Activated CD8-positive, alpha-beta memory T cell treated with anti-CD3 and anti-CD28 coated beads, Interleukin-2, amount 50 U/mL, for 48 hours (primary cell): ENCODE results near the gene NIPSNAP3A.

Experiments
- DNase-seq: peaks from one replicate; pipeline ENCODE4 v3.0.0-alpha.2; 2020

NIPSNAP3A gene

GRCh38 chr9:104774831-104775573 is 27.5 kb downstream of the NIPSNAP3A start:
- no peak for DNase-seq

DNA sequence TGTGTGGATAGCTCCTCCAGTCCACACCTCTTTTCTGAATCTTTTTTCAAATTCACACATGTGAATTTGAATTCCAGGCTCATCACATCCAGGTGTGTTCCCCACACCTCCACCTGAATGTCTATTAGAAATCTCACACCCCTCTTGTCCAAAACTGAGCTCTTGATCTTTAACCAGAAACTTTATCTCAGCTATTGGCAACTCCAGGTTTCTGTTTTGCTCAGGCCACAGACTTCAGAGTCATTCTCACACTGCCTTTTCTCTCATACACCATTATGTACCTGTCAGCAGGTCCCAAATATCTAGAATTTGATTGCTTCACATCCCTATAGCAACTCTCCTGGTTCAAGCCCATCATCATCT is 28.1 kb downstream of the NIPSNAP3A start:
- DNase-seq = no peak

DNA sequence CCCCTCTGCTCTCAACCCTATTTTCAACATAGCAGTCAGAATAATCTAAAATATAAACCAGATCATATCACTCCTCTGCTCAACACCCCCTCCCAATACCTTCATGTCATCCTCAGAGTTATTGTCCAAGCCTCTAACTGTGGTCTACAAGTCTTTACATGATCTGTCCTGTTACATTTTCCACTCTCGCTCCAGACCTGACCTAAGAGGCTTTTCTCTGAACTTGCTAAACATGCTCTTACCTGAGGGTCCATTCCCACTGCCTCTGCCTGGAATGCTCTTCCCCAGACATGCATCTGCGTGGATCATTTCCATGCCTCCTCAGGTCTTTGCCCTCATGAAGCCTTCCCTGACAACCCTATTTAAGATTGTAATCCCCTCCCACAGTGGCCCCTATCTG is 28.5 kb downstream of the NIPSNAP3A start:
- no peak for DNase-seq

DNA sequence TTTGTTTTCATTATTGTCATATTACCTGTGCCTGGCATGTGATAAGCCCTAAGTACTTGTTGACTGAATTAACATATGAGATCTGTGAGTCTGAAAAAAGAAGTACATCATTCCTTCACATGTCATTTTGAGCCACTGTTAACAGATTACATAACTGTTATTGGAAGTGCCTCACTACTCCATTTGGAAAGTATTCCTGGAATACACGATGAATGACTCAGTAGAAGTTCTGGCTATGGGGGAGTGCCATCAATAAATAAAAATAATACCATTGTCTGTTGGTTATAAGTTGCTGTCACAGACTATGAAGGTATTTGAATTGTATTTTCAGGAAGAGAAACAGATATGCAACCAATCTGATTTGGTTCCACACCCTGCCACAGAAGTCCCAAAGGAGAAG is 29.3 kb downstream of the NIPSNAP3A start:
- DNase-seq = no peak

DNA sequence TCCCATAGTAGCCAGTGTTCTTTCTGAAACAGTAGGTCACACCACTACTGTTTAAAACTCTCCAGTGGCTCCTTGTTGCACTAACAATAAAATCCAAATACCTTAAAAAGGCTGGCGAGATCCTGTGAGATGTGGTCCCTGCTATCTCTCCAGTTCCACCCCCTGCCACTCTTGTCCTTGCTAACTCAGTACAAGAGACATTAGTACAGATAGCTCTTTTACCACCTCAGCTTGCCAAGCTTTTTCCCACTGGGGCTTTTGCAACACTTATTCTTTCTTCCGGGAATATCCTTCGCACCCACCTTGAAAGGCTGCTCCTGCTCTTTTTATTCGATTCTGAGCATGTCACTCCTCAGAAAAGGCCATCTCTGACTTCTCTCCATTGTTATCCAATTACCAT is 31.3 kb downstream of the NIPSNAP3A start:
- no peak for DNase-seq

- no peak for DNase-seq
Observed at GRCh38 chr9:104779334-104779733, 31.9 kb downstream of the NIPSNAP3A start.

GRCh38 chr9:104779946-104780535 is 32.6 kb downstream of the NIPSNAP3A start:
- DNase-seq = no peak

DNA sequence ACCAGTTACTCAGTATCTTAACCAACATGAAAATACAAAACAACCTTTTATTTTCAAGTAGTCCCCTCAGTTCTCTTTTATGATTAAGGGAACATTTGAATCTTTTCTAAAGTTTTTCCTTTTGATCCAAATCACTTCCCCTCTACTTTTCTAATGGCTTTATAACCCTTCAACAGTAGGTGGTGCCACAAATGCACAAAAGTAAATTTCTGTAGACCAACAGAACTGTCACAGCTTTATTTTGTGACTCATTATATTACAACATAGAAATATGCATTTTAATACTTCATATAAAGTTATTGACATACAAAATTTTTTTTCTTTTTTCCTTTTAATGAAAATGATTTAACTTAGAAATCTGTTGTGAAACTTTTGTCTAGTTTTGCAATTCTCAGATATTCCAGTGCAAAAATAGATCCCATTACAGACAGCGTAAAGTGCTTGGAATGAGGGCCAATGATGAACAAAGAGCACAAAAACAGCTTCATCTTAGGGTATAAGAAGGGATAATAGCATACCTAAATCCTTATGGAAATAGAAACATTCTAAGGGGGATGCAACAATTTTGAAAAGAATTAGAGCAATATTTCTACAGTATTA is 33.4 kb downstream of the NIPSNAP3A start:
- DNase-seq = no peak

DNA sequence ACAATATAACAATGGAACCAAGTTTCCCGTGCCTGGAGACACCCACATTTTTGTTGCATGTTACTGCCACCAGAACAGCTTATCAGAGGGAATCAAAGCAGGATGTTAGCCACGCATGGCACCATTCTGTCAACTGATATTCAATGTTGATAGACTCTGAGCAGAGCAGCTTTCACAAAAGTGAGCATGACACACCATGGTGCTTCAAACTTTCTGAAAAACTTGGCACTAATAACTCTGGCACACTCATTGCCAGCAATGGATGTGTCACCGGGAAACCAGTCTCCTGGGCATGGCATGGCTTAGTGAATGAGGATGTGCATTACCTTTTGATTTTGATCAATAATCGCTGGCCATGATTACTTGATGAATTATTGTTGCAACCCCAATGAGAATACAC is 36.1 kb downstream of the NIPSNAP3A start:
- DNase-seq = no peak

GRCh38 chr9:104784098-104784497 is 36.6 kb downstream of the NIPSNAP3A start:
- DNase-seq = no peak

DNA sequence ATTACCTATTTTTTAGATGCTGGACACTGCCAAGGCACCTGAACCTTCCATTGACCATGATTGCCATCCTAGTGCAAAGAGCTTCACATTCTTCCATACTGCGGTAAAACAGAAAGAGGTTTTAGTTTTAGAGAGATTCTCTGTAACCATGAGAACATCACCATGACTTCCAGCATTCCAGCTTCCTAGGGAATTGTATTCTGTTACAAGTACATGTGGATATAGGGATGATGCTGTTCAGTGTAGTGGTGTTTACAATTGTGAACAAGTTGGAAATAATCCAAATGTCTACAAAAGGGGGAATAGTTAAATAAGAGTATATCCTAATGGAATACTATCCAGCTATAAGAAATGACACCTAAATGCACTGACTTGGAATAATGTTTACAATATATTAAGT is 38.8 kb downstream of the NIPSNAP3A start:
- DNase-seq = no peak

- no peak for DNase-seq
Observed at GRCh38 chr9:104787306-104788015, 40.0 kb downstream of the NIPSNAP3A start.

DNA sequence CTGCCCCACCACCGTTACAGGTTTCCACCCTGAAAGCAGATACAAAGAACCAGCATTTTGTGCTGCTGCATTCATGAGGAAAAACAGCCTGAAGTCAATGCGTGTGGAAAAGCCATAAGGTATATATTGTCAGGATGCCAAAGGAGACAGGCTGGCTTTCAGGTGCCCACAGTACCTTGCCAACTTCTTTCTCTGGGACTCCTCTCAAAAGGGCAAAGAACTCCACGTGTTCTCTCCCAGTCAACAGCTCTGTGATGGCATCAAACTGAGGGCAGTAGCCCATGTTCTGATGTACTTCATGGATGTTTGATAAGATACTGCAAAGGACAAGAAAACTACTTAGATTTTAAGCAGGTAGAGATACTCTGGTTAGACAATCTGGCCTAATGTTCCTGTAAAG is 40.8 kb downstream of the NIPSNAP3A start:
- DNase-seq = no peak

DNA sequence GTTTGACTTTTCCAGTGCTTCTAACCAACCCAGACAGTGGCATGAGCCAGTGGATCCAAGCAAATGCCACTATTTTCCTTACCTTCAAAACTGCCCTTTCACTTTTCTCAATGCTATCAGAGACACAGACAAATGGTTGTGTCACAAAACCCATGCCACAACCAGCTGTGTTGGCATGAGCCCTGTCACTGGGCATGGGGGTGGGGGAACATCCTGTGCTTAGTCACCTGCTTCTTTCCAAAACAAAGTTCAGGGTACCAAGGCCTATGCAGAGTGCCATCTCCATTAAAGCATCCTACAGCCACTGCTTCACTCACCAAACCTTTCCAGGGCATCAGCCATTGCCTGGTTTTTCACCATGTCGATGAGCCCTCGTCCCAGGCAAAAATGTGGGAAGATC is 46.6 kb downstream of the NIPSNAP3A start:
- DNase-seq = no peak

DNA sequence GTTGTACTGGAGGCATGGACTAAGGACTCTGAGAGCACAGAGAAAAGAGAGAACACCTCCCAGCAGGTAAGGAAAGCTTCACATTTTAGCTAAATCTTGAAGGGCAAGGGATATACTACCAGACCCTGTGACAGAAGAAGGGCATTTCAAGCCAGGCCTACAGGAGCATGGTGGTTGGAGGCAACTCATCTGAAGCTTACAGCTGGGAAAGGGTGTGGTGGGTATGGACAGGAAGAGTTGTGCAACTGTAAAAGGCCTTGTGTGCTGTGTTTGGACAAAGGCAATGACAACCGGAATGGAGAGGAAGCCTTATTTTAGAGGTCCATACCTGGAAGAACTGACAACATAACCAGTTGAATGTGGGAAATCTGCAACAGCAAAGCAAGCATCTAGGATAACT is 47.6 kb downstream of the NIPSNAP3A start:
- DNase-seq = no peak

GRCh38 chr9:104795857-104796256 is 48.4 kb downstream of the NIPSNAP3A start:
- DNase-seq = no peak

DNA sequence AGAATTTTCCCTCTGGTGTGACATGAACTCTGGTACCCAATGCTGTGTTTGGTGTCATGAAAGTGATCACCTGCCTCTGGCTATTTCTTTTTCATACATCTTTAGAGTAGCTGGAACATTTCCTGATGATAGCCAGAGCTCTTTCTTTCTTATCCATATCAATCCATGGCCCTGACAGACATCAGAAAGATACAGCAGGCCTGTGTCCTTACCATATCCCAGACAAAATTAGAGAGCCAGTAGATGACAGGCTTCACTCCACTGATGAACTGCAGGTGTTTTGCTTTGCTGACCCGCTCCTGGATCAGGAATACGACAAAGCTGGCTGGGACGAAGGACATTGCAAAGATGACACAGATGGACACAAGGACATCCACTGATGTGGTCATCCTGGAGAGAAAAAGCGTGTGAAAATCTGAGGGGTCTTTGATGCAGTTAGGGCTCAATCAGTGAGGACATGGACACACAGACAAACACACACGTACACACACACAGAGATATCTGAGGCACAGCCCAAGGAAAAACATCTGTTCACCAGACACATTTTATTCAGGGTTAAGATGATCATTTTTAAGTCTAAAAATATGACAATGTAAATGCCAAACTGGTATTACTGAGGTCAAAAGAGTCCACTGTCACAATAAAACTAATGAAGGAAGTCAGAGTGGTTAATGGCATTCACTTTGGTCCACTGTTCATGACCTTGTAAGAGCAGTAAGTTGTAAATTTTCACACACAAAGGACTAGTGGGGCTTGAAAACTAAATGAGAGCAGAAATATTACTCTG is 50.9 kb downstream of the NIPSNAP3A start:
- no peak for DNase-seq

DNA sequence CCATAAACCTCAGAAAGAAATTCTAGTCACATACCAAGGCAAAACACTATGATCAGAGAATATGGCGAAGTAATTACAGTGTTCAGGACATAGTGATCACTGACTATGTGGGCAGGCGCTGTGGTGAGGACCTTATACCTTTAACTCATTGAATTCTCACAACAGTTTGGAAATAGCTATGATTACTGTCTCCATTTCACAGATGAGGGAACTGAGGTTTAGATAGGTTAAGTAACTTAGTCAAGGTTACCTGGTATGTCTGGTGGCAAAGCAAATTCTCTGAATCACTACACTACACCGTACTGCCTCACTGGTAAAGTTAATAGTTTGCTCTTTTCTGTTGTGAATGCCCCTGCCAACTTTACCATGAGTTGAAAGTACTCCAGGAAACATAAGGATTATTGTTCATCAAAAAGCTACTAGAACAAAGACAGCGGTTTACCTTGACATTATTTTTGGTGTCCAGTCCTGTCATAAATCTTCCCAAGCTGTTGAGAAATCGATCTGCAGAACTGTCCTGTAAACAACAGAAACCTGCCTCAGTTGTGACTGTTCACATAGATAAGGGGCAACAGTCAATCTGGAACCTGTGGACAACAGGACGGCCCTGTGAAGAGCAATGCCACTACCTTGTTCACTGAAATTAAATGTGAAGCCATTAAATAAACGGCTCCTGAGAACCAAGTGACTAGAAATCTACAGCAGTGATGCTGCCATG is 52.7 kb downstream of the NIPSNAP3A start:
- DNase-seq = no peak

GRCh38 chr9:104802110-104802509 is 54.6 kb downstream of the NIPSNAP3A start:
- no peak for DNase-seq

DNA sequence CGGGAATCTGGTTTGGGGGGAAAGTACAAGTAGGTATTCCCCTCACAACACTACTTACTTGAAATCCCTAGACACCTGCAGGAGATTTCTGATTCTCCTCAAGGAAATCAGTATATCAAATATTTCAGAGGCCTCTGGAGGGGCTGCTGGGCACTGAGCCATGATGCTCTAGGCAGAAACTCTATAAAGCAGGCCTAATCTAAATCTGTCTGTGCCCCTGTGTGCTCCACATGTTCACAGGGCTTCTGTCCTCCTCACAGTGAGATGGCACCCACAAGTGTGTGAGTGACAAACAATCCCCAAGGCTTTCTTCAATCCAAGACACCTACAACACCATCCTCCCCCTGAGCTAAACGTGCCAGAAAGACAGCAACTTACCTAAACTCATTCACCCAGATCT is 55.4 kb downstream of the NIPSNAP3A start:
- DNase-seq = no peak

- no peak for DNase-seq
Observed at GRCh38 chr9:104805441-104805840, 58.0 kb downstream of the NIPSNAP3A start.

GRCh38 chr9:104808035-104808614 is 60.6 kb downstream of the NIPSNAP3A start:
- no peak for DNase-seq
